ENCODE measurements around the gene FGD5. TPM values are rescaled to one million over a fixed set of nuclear protein-coding genes. Genes with fewer than 3 reads are reported as not detected.

FGD5 gene
- polyA plus RNA-seq, 3 donors, result 0.03 TPM; not detected in 2

DNA sequence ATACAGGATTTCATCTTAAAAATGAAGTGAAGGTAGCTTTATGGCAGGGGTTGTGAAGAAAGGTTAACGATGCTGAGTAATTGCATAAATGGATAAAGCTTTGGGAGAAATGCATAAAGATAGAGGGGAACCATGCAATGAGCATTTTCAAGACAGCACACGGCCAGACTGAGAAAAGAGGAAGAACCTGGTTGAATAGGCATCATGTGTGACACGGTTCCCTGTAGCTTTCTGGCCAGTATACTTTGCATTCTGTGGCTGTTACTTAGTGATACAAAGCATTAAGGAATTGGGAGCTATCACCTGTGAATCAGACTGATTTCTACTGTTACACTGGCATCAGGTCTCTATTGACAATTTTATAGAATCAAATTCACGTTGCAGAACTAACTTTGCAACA is 161.9 kb downstream of the FGD5 start:
- intact Hi-C loops (cut with micrococcal nuclease), result no loop called here
- peaks cover 14% of the 10 kb centered on the region for H3K4me1 Mint-ChIP-seq
- peaks cover 0 to 1% (median 0%) of the 10 kb centered on the region in 3 donors for H3K27me3 Mint-ChIP-seq (ENCODE audit: low read depth in 3 of 3)
- no peak overlapping the region for H2AFZ ChIP-seq (ENCODE audit: insufficient read depth, low read depth, low read length, poor library complexity, severe bottlenecking)
- H4K20me1 ChIP-seq (ENCODE audit: insufficient read depth, low read length), result peaks cover 82% of the 10 kb centered on the region
- no peaks in the 10 kb centered on the region for H3K27me3 ChIP-seq (ENCODE audit: control insufficient read depth in 2 of 2, insufficient read depth in 2 of 2, low read length in 2 of 2)
- no peak overlapping the region for H3K4me2 ChIP-seq (replicated peaks; ENCODE audit: extremely low read depth, low read length, poor library complexity, severe bottlenecking)
- H3K9me3 ChIP-seq (replicated peaks in 1 of 2; ENCODE audit: control insufficient read depth in 1 of 2, insufficient read depth in 1 of 2, low read length in 2 of 2), result no peaks in the 10 kb centered on the region
- H3K27ac ChIP-seq (ENCODE audit: low read depth in 1 of 2, low read length in 2 of 2), result peak overlapping the region in 1 of 2 donors; percentile 37
- H3K4me3 Mint-ChIP-seq, result no peak overlapping the region
- peaks cover 83% of the 10 kb centered on the region for H3K79me2 ChIP-seq (ENCODE audit: insufficient read depth, low read length)
- no peak overlapping the region for H3K4me3 ChIP-seq (replicated peaks in 1 of 3; ENCODE audit: low read depth in 2 of 3, low read length in 3 of 3)
- TF ChIP-seq, protein P1, sequence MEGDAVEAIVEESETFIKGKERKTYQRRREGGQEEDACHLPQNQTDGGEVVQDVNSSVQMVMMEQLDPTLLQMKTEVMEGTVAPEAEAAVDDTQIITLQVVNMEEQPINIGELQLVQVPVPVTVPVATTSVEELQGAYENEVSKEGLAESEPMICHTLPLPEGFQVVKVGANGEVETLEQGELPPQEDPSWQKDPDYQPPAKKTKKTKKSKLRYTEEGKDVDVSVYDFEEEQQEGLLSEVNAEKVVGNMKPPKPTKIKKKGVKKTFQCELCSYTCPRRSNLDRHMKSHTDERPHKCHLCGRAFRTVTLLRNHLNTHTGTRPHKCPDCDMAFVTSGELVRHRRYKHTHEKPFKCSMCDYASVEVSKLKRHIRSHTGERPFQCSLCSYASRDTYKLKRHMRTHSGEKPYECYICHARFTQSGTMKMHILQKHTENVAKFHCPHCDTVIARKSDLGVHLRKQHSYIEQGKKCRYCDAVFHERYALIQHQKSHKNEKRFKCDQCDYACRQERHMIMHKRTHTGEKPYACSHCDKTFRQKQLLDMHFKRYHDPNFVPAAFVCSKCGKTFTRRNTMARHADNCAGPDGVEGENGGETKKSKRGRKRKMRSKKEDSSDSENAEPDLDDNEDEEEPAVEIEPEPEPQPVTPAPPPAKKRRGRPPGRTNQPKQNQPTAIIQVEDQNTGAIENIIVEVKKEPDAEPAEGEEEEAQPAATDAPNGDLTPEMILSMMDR (IDR thresholded peaks at IDR 0.05), result no peak
- peak; percentile 8 to 25 (median 19) for DNase-seq
- H3K36me3 ChIP-seq (replicated peaks in 1 of 2; ENCODE audit: control insufficient read depth in 1 of 2, insufficient read depth in 2 of 2, low read length in 2 of 2), result peaks cover 0 to 18% of the 10 kb centered on the region in 2 donors
- H3K9me3 Mint-ChIP-seq, result peaks cover 0 to 4% (median 0%) of the 10 kb centered on the region in 7 donors
- 38% methylated on average over 4 of the region's 4 CpGs for WGBS (ENCODE audit: insufficient coverage)
- no peaks in the 10 kb centered on the region for H3K4me1 ChIP-seq (ENCODE audit: control insufficient read depth in 1 of 2, insufficient read depth in 2 of 2, low read length in 2 of 2)
- peaks cover 13 to 52% of the 10 kb centered on the region in 2 donors for H3K36me3 Mint-ChIP-seq
- H3K9ac ChIP-seq (ENCODE audit: insufficient read depth, low read length, poor library complexity, severe bottlenecking), result no peak overlapping the region
- H3K27ac Mint-ChIP-seq, result peak overlapping the region in 1 of 7 donors; percentile 7

Other genes starting within 250 kb of the FGD5 start
- 1 to 10 TPM; 6.2 to 7.9 (median 7.4) TPM for gene CCDC174, start 167.2 kb upstream of the FGD5 start, polyA plus RNA-seq
- gene C3orf20, start 143.8 kb upstream of the FGD5 start, polyA plus RNA-seq, result under 1 TPM in 1 of 3 donors, not detected in 2; 0.11 TPM
- 10 to 100 TPM in 1 of 3 donors, 1 to 10 TPM in 2; 3.4 to 24.9 (median 3.8) TPM for gene NR2C2, start 128.6 kb downstream of the FGD5 start, polyA plus RNA-seq
- 10 to 100 TPM; 23.7 to 60.7 (median 24.6) TPM for gene MRPS25, start 246.4 kb downstream of the FGD5 start, polyA plus RNA-seq